IPS DF 6.9 (cell line): ENCODE data around the gene MED9.

ENCODE experiments used
- DNase-seq: peaks from one replicate; pipeline ENCODE4 v3.0.0-alpha.2; 2013; ENCODE audit warnings: low read depth, low spot score
- H3K27ac ChIP-seq: one replicate; pipeline ENCODE4 v1.5.1; 2013; ENCODE audit warnings: low read length, control low read depth
- H3K27me3 ChIP-seq: 2 replicates; pipeline ENCODE4 v1.6.1; 2013; ENCODE audit warnings: mild to moderate bottlenecking, low read length; ENCODE audit not compliant: control insufficient read depth, insufficient read depth
- H3K36me3 ChIP-seq: 2 replicates; pipeline ENCODE4 v1.6.1; 2013; ENCODE audit warnings: low read length; ENCODE audit not compliant: control insufficient read depth, insufficient read depth
- H3K4me1 ChIP-seq: 2 replicates; pipeline ENCODE4 v1.6.1; 2013; ENCODE audit warnings: low read length; ENCODE audit not compliant: control insufficient read depth, insufficient read depth
- H3K4me3 ChIP-seq: 2 replicates; pipeline ENCODE4 v1.5.1; 2013; ENCODE audit warnings: mild to moderate bottlenecking, low read length
- H3K9me3 ChIP-seq: 2 replicates; pipeline ENCODE4 v1.6.1; 2013; ENCODE audit warnings: low read length, inconsistent platforms; ENCODE audit not compliant: control insufficient read depth, insufficient read depth
- WGBS: extraction: QIAGEN DNeasy Blood & Tissue Kit; methylation state at CpG from one replicate; pipeline ENCODE4 v1.1.7; 2013; ENCODE audit warnings: mixed read lengths, missing lambda C conversion rate; ENCODE audit not compliant: insufficient read length, insufficient coverage; 5-methylcytosine and 5-hydroxymethylcytosine counted together

Gene MED9

GRCh38 chr17:17509601-17510425 is 33.0 kb downstream of the MED9 start:
- no peak for DNase-seq
- no peaks in the 10 kb centered on the region for H3K9me3 ChIP-seq
- H3K27me3 ChIP-seq, result no peaks in the 10 kb centered on the region
- H3K27ac ChIP-seq, result no peak overlapping the region
- H3K4me1 ChIP-seq, result peaks cover 6% of the 10 kb centered on the region
- no peaks in the 10 kb centered on the region; the same call in 1 of the 2 replicates for H3K36me3 ChIP-seq
- WGBS, result no CpG with 5 or more reads among the region's 21 CpGs
- no peak overlapping the region for H3K4me3 ChIP-seq

GRCh38 chr17:17510456-17511292 is 33.9 kb downstream of the MED9 start:
- WGBS, result no CpG with 5 or more reads among the region's 20 CpGs
- H3K9me3 ChIP-seq, result no peaks in the 10 kb centered on the region
- no peak for DNase-seq

DNA sequence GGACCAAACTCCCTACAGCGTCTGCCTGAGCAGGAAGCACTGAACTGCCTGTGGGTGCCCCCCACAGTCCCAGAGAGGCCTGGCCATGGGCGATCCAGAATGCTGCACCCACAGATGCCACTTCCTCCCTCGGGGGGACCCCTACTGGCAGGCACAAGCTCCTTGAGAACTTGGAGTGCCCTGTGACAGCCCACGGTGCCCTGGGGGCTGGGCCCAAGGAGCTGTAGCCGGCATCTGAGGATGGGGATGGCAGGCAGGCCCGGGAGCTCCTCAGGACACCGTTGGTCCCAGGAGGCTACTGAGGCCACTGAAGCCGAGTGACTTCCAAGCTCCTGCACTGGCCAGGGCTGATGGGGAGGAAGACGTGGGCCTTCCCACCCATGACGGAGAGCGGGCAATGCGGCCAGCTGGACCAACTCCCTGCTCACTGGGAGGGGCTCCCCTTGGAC is 34.5 kb downstream of the MED9 start:
- Histone ChIP-seq H3K27me3 (no peaks in the 10 kb centered on the region), H3K27ac (no peak overlapping the region), H3K36me3 (no peaks in the 10 kb centered on the region), H3K4me3 (no peak overlapping the region), H3K4me1 (peaks cover 7% of the 10 kb centered on the region), H3K9me3 (no peaks in the 10 kb centered on the region)
- DNase-seq, result no peak
- no CpG with 5 or more reads among the region's 12 CpGs for WGBS

More at GRCh38 chr17:17510456-17511292, 33.9 kb downstream of the MED9 start:
- Histone ChIP-seq H3K27ac (no peak overlapping the region), H3K4me3 (no peak overlapping the region), H3K27me3 (no peaks in the 10 kb centered on the region), H3K36me3 (no peaks in the 10 kb centered on the region; the same call in 1 of the 2 replicates), H3K4me1 (peaks cover 7% of the 10 kb centered on the region)

GRCh38 chr17:17511881-17512858 is 35.4 kb downstream of the MED9 start:
- H3K4me1 ChIP-seq, result peaks cover 7% of the 10 kb centered on the region
- no peak overlapping the region for H3K27ac ChIP-seq
- no peaks in the 10 kb centered on the region for H3K27me3 ChIP-seq
- no peaks in the 10 kb centered on the region for H3K9me3 ChIP-seq
- no peaks in the 10 kb centered on the region for H3K36me3 ChIP-seq
- WGBS, result no CpG with 5 or more reads among the region's 29 CpGs
- no peak for DNase-seq
- H3K4me3 ChIP-seq, result no peak overlapping the region

GRCh38 chr17:17512866-17513265 is 36.1 kb downstream of the MED9 start:
- H3K27me3 ChIP-seq, result no peaks in the 10 kb centered on the region
- no peak overlapping the region for H3K27ac ChIP-seq
- H3K36me3 ChIP-seq, result no peaks in the 10 kb centered on the region
- peaks cover 7% of the 10 kb centered on the region for H3K4me1 ChIP-seq
- H3K4me3 ChIP-seq, result no peak overlapping the region
- no peaks in the 10 kb centered on the region for H3K9me3 ChIP-seq
- WGBS, result no CpG with 5 or more reads among the region's 5 CpGs
- DNase-seq, result no peak

GRCh38 chr17:17513626-17514025 is 36.8 kb downstream of the MED9 start:
- H3K27me3 ChIP-seq, result no peaks in the 10 kb centered on the region
- H3K36me3 ChIP-seq, result no peaks in the 10 kb centered on the region
- WGBS, result no CpG with 5 or more reads among the region's 7 CpGs
- peaks cover 7% of the 10 kb centered on the region for H3K4me1 ChIP-seq
- no peaks in the 10 kb centered on the region for H3K9me3 ChIP-seq
- no peak overlapping the region for H3K4me3 ChIP-seq
- DNase-seq, result no peak
- H3K27ac ChIP-seq, result no peak overlapping the region

DNA sequence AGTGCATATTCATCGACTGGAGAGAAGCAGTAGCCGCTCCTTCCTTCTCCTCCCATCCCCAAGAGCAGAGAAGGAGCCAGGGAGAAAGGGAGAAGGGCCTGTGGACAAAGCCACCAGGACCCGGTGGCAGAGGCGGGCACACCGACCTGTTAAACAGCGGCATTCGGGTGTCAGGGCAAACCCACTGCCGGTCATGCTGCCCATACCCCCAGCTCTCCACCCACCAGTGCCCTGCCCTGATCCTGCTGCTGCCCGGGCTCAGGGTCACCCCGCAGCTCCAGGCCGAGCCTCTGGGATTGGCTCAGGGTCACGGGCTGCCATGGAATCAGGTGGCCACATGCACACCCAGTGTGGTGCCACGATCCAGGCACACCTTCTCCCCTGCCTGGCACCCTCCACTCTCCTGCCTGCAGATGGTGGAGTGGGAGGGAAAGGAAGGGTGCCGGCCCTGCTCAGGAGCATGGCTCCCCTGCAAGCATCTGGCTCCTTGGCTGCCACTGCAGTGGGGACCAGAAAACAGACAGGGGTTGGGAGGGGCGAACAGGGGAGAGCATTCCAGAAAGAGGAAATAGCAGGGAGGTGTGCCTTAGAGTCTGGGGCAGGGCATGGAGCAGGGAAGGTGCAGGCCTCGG is 37.7 kb downstream of the MED9 start:
- no peaks in the 10 kb centered on the region for H3K36me3 ChIP-seq
- DNase-seq, result no peak
- peaks cover 7% of the 10 kb centered on the region for H3K4me1 ChIP-seq
- H3K4me3 ChIP-seq, result no peak overlapping the region
- H3K27ac ChIP-seq, result no peak overlapping the region
- no peaks in the 10 kb centered on the region for H3K9me3 ChIP-seq
- H3K27me3 ChIP-seq, result no peaks in the 10 kb centered on the region
- WGBS, result no CpG with 5 or more reads among the region's 16 CpGs

GRCh38 chr17:17514993-17515933 is 38.5 kb downstream of the MED9 start:
- Histone ChIP-seq H3K9me3 (no peaks in the 10 kb centered on the region), H3K27ac (no peak overlapping the region), H3K4me1 (peaks cover 7% of the 10 kb centered on the region), H3K27me3 (no peaks in the 10 kb centered on the region), H3K4me3 (no peak overlapping the region), H3K36me3 (no peaks in the 10 kb centered on the region; the same call in 1 of the 2 replicates)
- DNase-seq, result no peak
- no CpG with 5 or more reads among the region's 21 CpGs for WGBS
